GM18499 (cell line): Measurements from ENCODE around the gene KREMEN1.
A peak's percentile ranks its signal among the peaks of the same experiment; 100 is the strongest.

ENCODE experiments used
- ATAC-seq: cut with Tn5 transposase; IDR thresholded peaks from one replicate; pipeline ENCODE4 v1.9.1; 2021; ENCODE audit warnings: moderate number of reproducible peaks; ENCODE audit not compliant: insufficient read depth, unreplicated experiment

KREMEN1 gene

GRCh38 chr22:29167032-29167911, 94.4 kb downstream of the KREMEN1 start:
- peak; percentile 86 for ATAC-seq

GRCh38 chr22:29171721-29172120, 98.9 kb downstream of the KREMEN1 start:
- no peak for ATAC-seq

GRCh38 chr22:29172216-29172615, 99.4 kb downstream of the KREMEN1 start:
- no peak for ATAC-seq

- no peak for ATAC-seq
Observed at GRCh38 chr22:29175312-29175835, 102.5 kb downstream of the KREMEN1 start.

GRCh38 chr22:29183971-29184848, 111.4 kb downstream of the KREMEN1 start:
- no peak for ATAC-seq

- no peak for ATAC-seq
Observed at GRCh38 chr22:29184849-29185490, 112.1 kb downstream of the KREMEN1 start.

- no peak for ATAC-seq
Observed at GRCh38 chr22:29186302-29186701, 113.5 kb downstream of the KREMEN1 start.

- ATAC-seq = no peak
Observed at GRCh38 chr22:29187831-29188230, 115.0 kb downstream of the KREMEN1 start.

GRCh38 chr22:29190051-29190450, 117.2 kb downstream of the KREMEN1 start:
- no peak for ATAC-seq

GRCh38 chr22:29190918-29191317, 118.1 kb downstream of the KREMEN1 start:
- no peak for ATAC-seq

- ATAC-seq = no peak
Observed at GRCh38 chr22:29193021-29193420, 120.2 kb downstream of the KREMEN1 start.

- no peak for ATAC-seq
Observed at GRCh38 chr22:29194184-29194583, 121.3 kb downstream of the KREMEN1 start.

- ATAC-seq = no peak
Observed at GRCh38 chr22:29195118-29195963, 122.5 kb downstream of the KREMEN1 start.

- no peak for ATAC-seq
Observed at GRCh38 chr22:29195964-29196666, 123.3 kb downstream of the KREMEN1 start.

GRCh38 chr22:29197096-29197495, 124.3 kb downstream of the KREMEN1 start:
- no peak for ATAC-seq

GRCh38 chr22:29198240-29198639, 125.4 kb downstream of the KREMEN1 start:
- ATAC-seq = no peak

GRCh38 chr22:29199702-29200400, 127.0 kb downstream of the KREMEN1 start:
- ATAC-seq = no peak

- ATAC-seq = no peak
Observed at GRCh38 chr22:29200901-29201300, 128.1 kb downstream of the KREMEN1 start.
